HL-60 (cell line): ENCODE measurements around the gene TMEM123.
"Not testable (repeated sequence)": the region's sequence is repeated elsewhere in the genome, so short reads cannot be mapped to it uniquely, and the experiment has no call there.

Source experiments
- DNase-seq, 2 experiments: peaks; one replicate each; pipeline ENCODE4 v3.0.0-alpha.2; 2010 to 2020; ENCODE audit warnings: low read depth in 1 of 2, low spot score in 1 of 2
- H3K27ac ChIP-seq: fragments of 250-450 bp; sonication (Bioruptor Pico); replicated peaks from 2 replicates; pipeline ENCODE4 v1.5.1; 2020; ENCODE audit warnings: mild to moderate bottlenecking, moderate library complexity
- H3K27me3 ChIP-seq: fragments of 250-450 bp; sonication (Bioruptor Pico); 2 replicates; pipeline ENCODE4 v1.5.1; 2021; ENCODE audit warnings: mild to moderate bottlenecking, moderate library complexity; ENCODE audit not compliant: insufficient read depth, poor library complexity, severe bottlenecking
- H3K4me3 ChIP-seq: replicated peaks from 2 replicates; pipeline ENCODE4 v1.5.1; 2011; ENCODE audit warnings: mild to moderate bottlenecking, control low read depth, low read length; ENCODE audit not compliant: insufficient read depth
- CTCF ChIP-seq: IDR thresholded peaks from one replicate; pipeline ENCODE4 v1.5.1; 2011; ENCODE audit warnings: low read length, control low read depth, inconsistent platforms; ENCODE audit not compliant: insufficient read depth
- GABPA ChIP-seq: IDR thresholded peaks from 2 replicates; pipeline ENCODE4 v1.6.1; 2012; ENCODE audit warnings: low read depth
- POLR2AphosphoS5 ChIP-seq: IDR thresholded peaks from 2 replicates; pipeline ENCODE4 v1.6.1; 2012; ENCODE audit warnings: low read depth
- REST ChIP-seq: IDR thresholded peaks from 2 replicates; pipeline ENCODE4 v1.6.1; 2012; ENCODE audit warnings: low read depth; ENCODE audit not compliant: insufficient replicate concordance
- SPI1 ChIP-seq: IDR thresholded peaks from 2 replicates; pipeline ENCODE4 v1.6.1; 2012; ENCODE audit warnings: low read depth, mild to moderate bottlenecking, borderline replicate concordance

Gene TMEM123

GRCh38 chr11:102377891-102378290 lies 74.7 kb downstream of the TMEM123 start:
- Histone ChIP-seq H3K4me3 (no peak overlapping the region), H3K27me3 (no peaks in the 10 kb centered on the region), H3K27ac (no peak overlapping the region)
- no peak for TF ChIP-seq REST
- TF ChIP-seq CTCF = no peak
- no peak for TF ChIP-seq POLR2AphosphoS5
- TF ChIP-seq SPI1 = no peak
- TF ChIP-seq GABPA = no peak
- DNase-seq = no peak

GRCh38 chr11:102375720-102376399 lies 76.7 kb downstream of the TMEM123 start:
- Histone ChIP-seq H3K27me3 (no peaks in the 10 kb centered on the region), H3K4me3 (no peak overlapping the region), H3K27ac (no peak overlapping the region)
- no peak for DNase-seq
- TF ChIP-seq GABPA (no peak), REST (no peak), POLR2AphosphoS5 (no peak), SPI1 (no peak), CTCF (no peak)

GRCh38 chr11:102374633-102375424 lies 77.7 kb downstream of the TMEM123 start:
- DNase-seq, H3K4me3 ChIP-seq, H3K27ac ChIP-seq, H3K27me3 ChIP-seq: not testable (repeated sequence)

GRCh38 chr11:102368472-102368871 lies 84.1 kb downstream of the TMEM123 start:
- H3K4me3 ChIP-seq = no peak overlapping the region
- no peak overlapping the region for H3K27ac ChIP-seq
- TF ChIP-seq SPI1 = no peak
- TF ChIP-seq POLR2AphosphoS5 = no peak
- TF ChIP-seq GABPA = no peak
- TF ChIP-seq CTCF = no peak
- TF ChIP-seq REST = no peak
- H3K27me3 ChIP-seq = no peaks in the 10 kb centered on the region
- no peak for DNase-seq
